ENCODE measurements around the gene DNAJC16.

Gene DNAJC16

GRCh38 chr1:15506831-15507230 lies 19.8 kb upstream of the DNAJC16 start:
- TF ChIP-seq CREB1 (IDR thresholded peaks at IDR 0.05; ENCODE audit: low read depth) (no peak), CEBPB (IDR thresholded peaks at IDR 0.05) (no peak), USF1 (IDR thresholded peaks at IDR 0.05) (no peak), ZBTB7A (IDR thresholded peaks at IDR 0.05; ENCODE audit: low read depth) (no peak), EP300 (IDR thresholded peaks at IDR 0.05; ENCODE audit: borderline replicate concordance) (no peak), NFIC (IDR thresholded peaks at IDR 0.05) (no peak), REST (IDR thresholded peaks at IDR 0.05; ENCODE audit: low read depth) (no peak), YY1 (IDR thresholded peaks at IDR 0.05; ENCODE audit: low read depth) (no peak), TCF12 (IDR thresholded peaks at IDR 0.05; ENCODE audit: low read depth) (no peak)

GRCh38 chr1:15507278-15507677 lies 19.4 kb upstream of the DNAJC16 start:
- no peak for TF ChIP-seq REST (IDR thresholded peaks at IDR 0.05; ENCODE audit: low read depth)
- no peak for TF ChIP-seq USF1 (IDR thresholded peaks at IDR 0.05)
- TF ChIP-seq CEBPB (IDR thresholded peaks at IDR 0.05): no peak
- TF ChIP-seq EGR1 (IDR thresholded peaks at IDR 0.05): no peak
- TF ChIP-seq FOXM1 (IDR thresholded peaks at IDR 0.05; ENCODE audit: borderline replicate concordance, low read depth): no peak
- TF ChIP-seq TCF12 (IDR thresholded peaks at IDR 0.05; ENCODE audit: low read depth): no peak
- no peak for TF ChIP-seq TEAD4 (IDR thresholded peaks at IDR 0.05)
- TF ChIP-seq CREB1 (IDR thresholded peaks at IDR 0.05; ENCODE audit: low read depth): no peak
- TF ChIP-seq YY1 (IDR thresholded peaks at IDR 0.05; ENCODE audit: low read depth): no peak
- TF ChIP-seq EP300 (IDR thresholded peaks at IDR 0.05; ENCODE audit: borderline replicate concordance): no peak
- no peak for TF ChIP-seq TAF1 (IDR thresholded peaks at IDR 0.05; ENCODE audit: low read depth)
- TF ChIP-seq MAX (IDR thresholded peaks at IDR 0.05): no peak
- no peak for TF ChIP-seq RAD21 (IDR thresholded peaks at IDR 0.05; ENCODE audit: low read depth)
- TF ChIP-seq ZBTB7A (IDR thresholded peaks at IDR 0.05; ENCODE audit: low read depth): no peak
- TF ChIP-seq NFIC (IDR thresholded peaks at IDR 0.05): no peak

GRCh38 chr1:15508700-15509487 lies 17.8 kb upstream of the DNAJC16 start:
- no peak for TF ChIP-seq YY1 (IDR thresholded peaks at IDR 0.05; ENCODE audit: low read depth)
- TF ChIP-seq TCF12 (IDR thresholded peaks at IDR 0.05; ENCODE audit: low read depth): no peak
- TF ChIP-seq RAD21 (IDR thresholded peaks at IDR 0.05; ENCODE audit: low read depth): no peak
- no peak for TF ChIP-seq USF1 (IDR thresholded peaks at IDR 0.05)
- no peak for TF ChIP-seq MAX (IDR thresholded peaks at IDR 0.05)
- TF ChIP-seq TAF1 (IDR thresholded peaks at IDR 0.05; ENCODE audit: low read depth): no peak
- no peak for TF ChIP-seq EP300 (IDR thresholded peaks at IDR 0.05; ENCODE audit: borderline replicate concordance)
- TF ChIP-seq TEAD4 (IDR thresholded peaks at IDR 0.05): no peak
- TF ChIP-seq EGR1 (IDR thresholded peaks at IDR 0.05): no peak
- no peak for TF ChIP-seq CREB1 (IDR thresholded peaks at IDR 0.05; ENCODE audit: low read depth)
- no peak for TF ChIP-seq CEBPB (IDR thresholded peaks at IDR 0.05)
- no peak for TF ChIP-seq FOXM1 (IDR thresholded peaks at IDR 0.05; ENCODE audit: borderline replicate concordance, low read depth)
- no peak for TF ChIP-seq NFIC (IDR thresholded peaks at IDR 0.05)
- no peak for TF ChIP-seq ZBTB7A (IDR thresholded peaks at IDR 0.05; ENCODE audit: low read depth)

GRCh38 chr1:15509586-15509985 lies 17.1 kb upstream of the DNAJC16 start:
- no peak for TF ChIP-seq RAD21 (IDR thresholded peaks at IDR 0.05; ENCODE audit: low read depth)
- no peak for TF ChIP-seq REST (IDR thresholded peaks at IDR 0.05; ENCODE audit: low read depth)
- TF ChIP-seq CREB1 (IDR thresholded peaks at IDR 0.05; ENCODE audit: low read depth): no peak
- TF ChIP-seq YY1 (IDR thresholded peaks at IDR 0.05; ENCODE audit: low read depth): no peak
- no peak for TF ChIP-seq ZBTB7A (IDR thresholded peaks at IDR 0.05; ENCODE audit: low read depth)
- TF ChIP-seq EP300 (IDR thresholded peaks at IDR 0.05; ENCODE audit: borderline replicate concordance): no peak
- TF ChIP-seq EGR1 (IDR thresholded peaks at IDR 0.05): no peak
- TF ChIP-seq TAF1 (IDR thresholded peaks at IDR 0.05; ENCODE audit: low read depth): no peak
- TF ChIP-seq CEBPB (IDR thresholded peaks at IDR 0.05): no peak
- TF ChIP-seq MAX (IDR thresholded peaks at IDR 0.05): no peak
- TF ChIP-seq FOXM1 (IDR thresholded peaks at IDR 0.05; ENCODE audit: borderline replicate concordance, low read depth): no peak
- TF ChIP-seq NFIC (IDR thresholded peaks at IDR 0.05): no peak
- no peak for TF ChIP-seq USF1 (IDR thresholded peaks at IDR 0.05)
- no peak for TF ChIP-seq TEAD4 (IDR thresholded peaks at IDR 0.05)
- TF ChIP-seq TCF12 (IDR thresholded peaks at IDR 0.05; ENCODE audit: low read depth): no peak

Measured in Ishikawa (cell line).